ENCODE data around the gene HCN2. TPM values are rescaled to one million over a fixed set of nuclear protein-coding genes. Genes with fewer than 3 reads are reported as not detected.

The HCN2 gene
- total RNA-seq, 1 donor from 2014 or later, result not detected

DNA sequence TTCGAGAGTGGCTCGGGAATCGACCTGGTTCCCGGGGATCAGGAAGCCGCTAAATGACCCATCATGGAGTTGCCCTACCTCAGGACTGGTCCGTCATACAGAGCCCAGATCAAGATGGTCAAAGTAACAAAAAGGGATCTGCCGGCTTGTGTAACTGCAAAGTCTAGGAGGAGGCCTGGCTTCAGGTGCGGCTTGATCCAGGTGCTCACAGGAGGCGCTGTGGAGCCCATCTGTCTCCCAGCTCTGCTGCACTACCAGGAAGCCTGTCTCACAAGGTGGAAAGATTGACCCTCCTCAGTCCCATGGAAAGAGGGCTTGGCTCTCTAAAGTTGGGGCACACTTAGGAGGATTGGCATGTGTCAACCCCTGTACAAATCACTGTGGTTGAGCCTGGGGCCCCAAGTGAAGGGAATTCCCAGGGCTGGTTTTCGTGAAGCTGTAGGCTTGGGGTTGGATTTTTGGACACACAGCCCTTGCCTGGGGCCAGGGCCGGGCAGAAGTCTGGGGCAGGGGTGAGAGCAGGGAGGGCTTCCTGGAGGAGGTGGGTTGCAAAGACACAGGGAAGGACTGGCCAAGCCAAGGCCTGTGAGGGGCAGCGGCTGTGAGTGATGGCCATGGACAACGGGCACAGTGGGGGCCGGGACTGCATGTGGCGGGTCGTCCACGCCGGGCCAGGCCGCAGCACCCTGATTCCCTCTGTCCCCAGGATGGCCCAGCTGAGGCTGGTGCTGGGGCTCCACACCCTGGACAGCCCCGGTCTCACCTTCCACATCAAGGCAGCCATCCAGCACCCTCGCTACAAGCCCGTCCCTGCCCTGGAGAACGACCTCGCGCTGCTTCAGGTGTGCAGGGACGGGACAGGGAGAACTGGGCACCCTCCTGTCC, 41.6 kb upstream of the HCN2 start:
- no peaks in the 10 kb centered on the region for H3K36me3 ChIP-seq
- TF ChIP-seq EZH2 (IDR thresholded peaks at IDR 0.05), result no peak
- TF ChIP-seq EZH2phosphoT487 (IDR thresholded peaks at IDR 0.05), result no peak
- TF ChIP-seq, protein P1, sequence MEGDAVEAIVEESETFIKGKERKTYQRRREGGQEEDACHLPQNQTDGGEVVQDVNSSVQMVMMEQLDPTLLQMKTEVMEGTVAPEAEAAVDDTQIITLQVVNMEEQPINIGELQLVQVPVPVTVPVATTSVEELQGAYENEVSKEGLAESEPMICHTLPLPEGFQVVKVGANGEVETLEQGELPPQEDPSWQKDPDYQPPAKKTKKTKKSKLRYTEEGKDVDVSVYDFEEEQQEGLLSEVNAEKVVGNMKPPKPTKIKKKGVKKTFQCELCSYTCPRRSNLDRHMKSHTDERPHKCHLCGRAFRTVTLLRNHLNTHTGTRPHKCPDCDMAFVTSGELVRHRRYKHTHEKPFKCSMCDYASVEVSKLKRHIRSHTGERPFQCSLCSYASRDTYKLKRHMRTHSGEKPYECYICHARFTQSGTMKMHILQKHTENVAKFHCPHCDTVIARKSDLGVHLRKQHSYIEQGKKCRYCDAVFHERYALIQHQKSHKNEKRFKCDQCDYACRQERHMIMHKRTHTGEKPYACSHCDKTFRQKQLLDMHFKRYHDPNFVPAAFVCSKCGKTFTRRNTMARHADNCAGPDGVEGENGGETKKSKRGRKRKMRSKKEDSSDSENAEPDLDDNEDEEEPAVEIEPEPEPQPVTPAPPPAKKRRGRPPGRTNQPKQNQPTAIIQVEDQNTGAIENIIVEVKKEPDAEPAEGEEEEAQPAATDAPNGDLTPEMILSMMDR (IDR thresholded peaks at IDR 0.05), result no peak
- peaks cover 2% of the 10 kb centered on the region for H3K4me1 ChIP-seq
- no peak overlapping the region for H3K4me3 ChIP-seq
- no peak overlapping the region for H3K4me2 ChIP-seq
- no peak for DNase-seq (ENCODE audit: low spot score)
- Mint-ChIP-seq H3K36me3 (peaks cover 3% of the 10 kb centered on the region), H3K9me3 (no peaks in the 10 kb centered on the region), H3K27me3 (ENCODE audit: insufficient read depth, low read depth) (peaks cover 10% of the 10 kb centered on the region), H3K4me3 (no peak overlapping the region), H3K4me1 (peaks cover 5% of the 10 kb centered on the region), H3K27ac (no peak overlapping the region)
- H3K79me2 ChIP-seq (ENCODE audit: low read depth), result no peaks in the 10 kb centered on the region
- H4K20me1 ChIP-seq (ENCODE audit: low read depth), result no peaks in the 10 kb centered on the region
- H3K27ac ChIP-seq, result no peak overlapping the region
- peaks cover 19% of the 10 kb centered on the region for H3K27me3 ChIP-seq
- no peaks in the 10 kb centered on the region for H3K9me3 ChIP-seq (ENCODE audit: low read depth)
- no peak overlapping the region for H3K9ac ChIP-seq
- H3F3A ChIP-seq (ENCODE audit: low read depth), result peaks cover 20% of the 10 kb centered on the region
- H2AFZ ChIP-seq (replicated peaks), result no peak overlapping the region

DNA sequence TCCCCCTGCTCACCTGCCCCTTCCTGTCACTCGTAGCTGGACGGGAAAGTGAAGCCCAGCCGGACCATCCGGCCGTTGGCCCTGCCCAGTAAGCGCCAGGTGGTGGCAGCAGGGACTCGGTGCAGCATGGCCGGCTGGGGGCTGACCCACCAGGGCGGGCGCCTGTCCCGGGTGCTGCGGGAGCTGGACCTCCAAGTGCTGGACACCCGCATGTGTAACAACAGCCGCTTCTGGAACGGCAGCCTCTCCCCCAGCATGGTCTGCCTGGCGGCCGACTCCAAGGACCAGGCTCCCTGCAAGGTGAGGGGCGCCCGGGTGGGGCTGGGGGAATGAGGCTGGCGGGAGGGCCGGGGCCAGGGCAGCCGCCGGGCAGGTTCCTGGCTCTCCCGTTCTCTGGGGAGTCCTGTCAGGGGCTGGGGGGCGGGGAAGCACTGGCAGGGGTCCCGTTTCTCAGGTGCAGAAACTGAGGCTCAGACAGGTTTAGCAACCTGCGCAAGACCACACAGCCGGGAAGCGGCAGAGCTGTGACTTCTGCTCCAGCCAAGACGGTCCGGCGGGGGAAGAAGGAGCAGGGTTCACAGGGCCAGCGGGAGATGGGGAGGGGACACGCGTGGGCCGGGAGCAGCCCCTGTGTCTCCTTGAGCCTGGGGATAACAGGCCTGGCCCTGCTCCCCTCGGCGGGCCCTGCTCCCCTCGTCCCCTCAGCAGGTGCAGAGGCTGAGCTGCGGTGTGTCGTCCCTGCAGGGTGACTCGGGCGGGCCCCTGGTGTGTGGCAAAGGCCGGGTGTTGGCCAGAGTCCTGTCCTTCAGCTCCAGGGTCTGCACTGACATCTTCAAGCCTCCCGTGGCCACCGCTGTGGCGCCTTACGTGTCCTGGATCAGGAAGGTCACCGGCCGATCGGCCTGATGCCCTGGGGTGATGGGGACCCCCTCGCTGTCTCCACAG, 40.5 kb upstream of the HCN2 start:
- no peaks in the 10 kb centered on the region for H3K9me3 Mint-ChIP-seq
- Histone ChIP-seq H3K27me3 (peaks cover 19% of the 10 kb centered on the region), H3K27ac (no peak overlapping the region), H3K4me2 (no peak overlapping the region), H3K9ac (no peak overlapping the region), H3K79me2 (ENCODE audit: low read depth) (no peaks in the 10 kb centered on the region), H3K4me1 (peaks cover 2% of the 10 kb centered on the region), H3K36me3 (no peaks in the 10 kb centered on the region), H3K9me3 (ENCODE audit: low read depth) (no peaks in the 10 kb centered on the region), H2AFZ (replicated peaks) (no peak overlapping the region), H3K4me3 (no peak overlapping the region), H4K20me1 (ENCODE audit: low read depth) (no peaks in the 10 kb centered on the region), H3F3A (ENCODE audit: low read depth) (peaks cover 20% of the 10 kb centered on the region)
- no peak overlapping the region for H3K4me3 Mint-ChIP-seq
- H3K36me3 Mint-ChIP-seq, result no peaks in the 10 kb centered on the region
- H3K4me1 Mint-ChIP-seq, result peaks cover 5% of the 10 kb centered on the region
- no peak overlapping the region for H3K27ac Mint-ChIP-seq
- no peak for TF ChIP-seq EZH2 (IDR thresholded peaks at IDR 0.05)
- no peak for TF ChIP-seq EZH2phosphoT487 (IDR thresholded peaks at IDR 0.05)
- TF ChIP-seq, protein P1 (IDR thresholded peaks at IDR 0.05), result no peak
- H3K27me3 Mint-ChIP-seq (ENCODE audit: insufficient read depth, low read depth), result peaks cover 13% of the 10 kb centered on the region
- DNase-seq (ENCODE audit: low spot score), result no peak

DNA sequence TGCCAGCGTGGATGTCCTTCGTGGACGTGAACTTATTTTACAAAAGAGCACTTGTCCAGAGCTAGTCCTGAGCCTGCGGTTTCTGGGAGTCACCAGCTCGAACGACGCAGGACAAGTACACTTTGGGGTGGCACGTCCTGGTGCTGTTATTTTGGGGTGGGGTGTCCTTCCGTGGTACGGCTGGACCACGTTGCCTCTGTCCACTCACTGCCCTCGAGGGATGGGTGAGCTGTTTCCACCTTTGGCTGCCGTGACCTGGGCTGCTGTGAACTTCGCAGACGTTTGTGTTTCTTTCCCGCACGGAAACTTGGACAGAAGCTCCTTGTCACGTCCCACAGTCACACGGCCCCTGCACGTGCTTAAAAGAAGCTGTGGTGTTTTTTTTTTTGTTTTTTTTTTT, 34.9 kb upstream of the HCN2 start:
- Histone ChIP-seq H4K20me1 (ENCODE audit: low read depth) (no peaks in the 10 kb centered on the region), H2AFZ (replicated peaks) (no peak overlapping the region), H3K79me2 (ENCODE audit: low read depth) (no peaks in the 10 kb centered on the region), H3K4me1 (peaks cover 7% of the 10 kb centered on the region), H3K9ac (no peak overlapping the region), H3F3A (ENCODE audit: low read depth) (peaks cover 17% of the 10 kb centered on the region), H3K27me3 (peaks cover 19% of the 10 kb centered on the region), H3K9me3 (ENCODE audit: low read depth) (no peaks in the 10 kb centered on the region), H3K36me3 (no peaks in the 10 kb centered on the region), H3K4me3 (no peak overlapping the region), H3K4me2 (no peak overlapping the region), H3K27ac (no peak overlapping the region)
- Mint-ChIP-seq H3K4me3 (no peak overlapping the region), H3K27ac (no peak overlapping the region), H3K9me3 (no peaks in the 10 kb centered on the region), H3K27me3 (ENCODE audit: insufficient read depth, low read depth) (peaks cover 13% of the 10 kb centered on the region), H3K4me1 (peaks cover 16% of the 10 kb centered on the region), H3K36me3 (peaks cover 3% of the 10 kb centered on the region)
- TF ChIP-seq, protein P1 (IDR thresholded peaks at IDR 0.05), result no peak
- no peak for DNase-seq (ENCODE audit: low spot score)

Data from neural progenitor cell (in vitro differentiated cells).